Uterus (tissue), 4 donors: Measurements from ENCODE around the gene PLEKHO1. TPM values are rescaled to one million over a fixed set of nuclear protein-coding genes. Genes with fewer than 3 reads are reported as not detected.
"Not testable (repeated sequence)": the region's sequence is repeated elsewhere in the genome, so short reads cannot be mapped to it uniquely, and the experiment has no call there.

Experiments used
- DNase-seq, 2 donors: peaks; one replicate each; pipeline ENCODE4 v3.0.0-alpha.2; 2019 to 2020
- H3K27ac ChIP-seq, 2 donors: fragments of 200-600 bp; sonication (generic); 1 replicate in 1 of 2; 2 replicates in 1 of 2; pipeline ENCODE4 v1.5.1; 2016 to 2018
- H3K27me3 ChIP-seq, 2 donors: fragments of 200-600 bp; sonication (generic); one replicate each; pipeline ENCODE4 v1.5.1; 2018 to 2019; ENCODE audit warnings: control low read depth in 1 of 2
- H3K36me3 ChIP-seq, 2 donors: fragments of 200-600 bp; sonication (generic); one replicate each; pipeline ENCODE4 v1.5.1; 2019; ENCODE audit warnings: control low read depth in 1 of 2
- H3K4me1 ChIP-seq, 2 donors: fragments of 200-600 bp; sonication (generic); one replicate each; pipeline ENCODE4 v1.5.1; 2018 to 2019; ENCODE audit warnings: control low read depth in 1 of 2
- H3K4me3 ChIP-seq, 2 donors: fragments of 200-600 bp; sonication (generic); 1 replicate in 1 of 2; 2 replicates in 1 of 2; pipeline ENCODE4 v1.5.1; 2018 to 2019; ENCODE audit warnings: mild to moderate bottlenecking in 1 of 2
- H3K9me3 ChIP-seq, 2 donors: fragments of 200-600 bp; sonication (generic); one replicate each; pipeline ENCODE4 v1.5.1; 2019; ENCODE audit warnings: control low read depth in 1 of 2
- CTCF ChIP-seq, 4 experiments: fragments of 200-600 bp in 2 of 4; fragments of 450-650 bp in 2 of 4; sonication (generic) in 2 of 4; IDR thresholded peaks; one replicate each; pipeline ENCODE4 v1.5.1; 2016 to 2019; ENCODE audit warnings: antibody characterized with exemption in 4 of 4, mild to moderate bottlenecking in 2 of 4, moderate library complexity in 1 of 4
- POLR2A ChIP-seq, 2 donors: fragments of 450-650 bp; IDR thresholded peaks; one replicate each; pipeline ENCODE4 v1.6.1; 2016; ENCODE audit warnings: antibody characterized with exemption in 2 of 2, mild to moderate bottlenecking in 1 of 2, moderate library complexity in 1 of 2
- intact Hi-C: fragments of 100-400 bp; cut with DNase I; formaldehyde crosslinking; loops from one replicate; pipeline ENCODE4 v1.15.1; 2023; ENCODE audit warnings: low total_unique reads
- total RNA-seq, 4 donors: library from RNA; depleted of rRNA in 3 of 4; stranded (reverse); fragments of >200 nt in 3 of 4; gene quantifications; one replicate each; pipeline versions ENCODE4 v1.1.0 to v1.2.4, GENCODE V29; 2014 to 2023
- donor health status: DM: yes; HTN: yes; CAD: no.

PLEKHO1 gene
- total RNA-seq, 4 donors from 2014 or later = 18.4 to 95.6 (median 36.2) TPM

- H3K36me3 ChIP-seq = no peaks in the 10 kb centered on the region
- no peak for DNase-seq
- H3K4me1 ChIP-seq = no peaks in the 10 kb centered on the region
- no peak overlapping the region for H3K4me3 ChIP-seq
- H3K9me3 ChIP-seq = no peaks in the 10 kb centered on the region
- intact Hi-C loops = no loop called here
- H3K27me3 ChIP-seq = no peaks in the 10 kb centered on the region
- no peak overlapping the region for H3K27ac ChIP-seq
- TF ChIP-seq POLR2A (IDR thresholded peaks at IDR 0.05) (no peak), CTCF (IDR thresholded peaks at IDR 0.05) (no peak)
Measured at GRCh38 chr1:150141452-150141851, 8.3 kb upstream of the PLEKHO1 start.

- Histone ChIP-seq H3K36me3 (no peaks in the 10 kb centered on the region), H3K9me3 (no peaks in the 10 kb centered on the region), H3K27ac (no peak overlapping the region), H3K4me3 (no peak overlapping the region), H3K4me1 (no peaks in the 10 kb centered on the region), H3K27me3 (no peaks in the 10 kb centered on the region)
- DNase-seq = no peak
- TF ChIP-seq CTCF (IDR thresholded peaks at IDR 0.05) (no peak), POLR2A (IDR thresholded peaks at IDR 0.05) (no peak)
- intact Hi-C loops = no loop called here
Measured at GRCh38 chr1:150142083-150142482, 7.6 kb upstream of the PLEKHO1 start.

GRCh38 chr1:150144606-150145005 lies 5.1 kb upstream of the PLEKHO1 start:
- TF ChIP-seq CTCF (IDR thresholded peaks at IDR 0.05) = no peak
- TF ChIP-seq POLR2A (IDR thresholded peaks at IDR 0.05) = no peak
- H3K27ac ChIP-seq = no peak overlapping the region
- no peaks in the 10 kb centered on the region for H3K36me3 ChIP-seq
- no peak overlapping the region for H3K4me3 ChIP-seq
- DNase-seq = no peak
- H3K27me3 ChIP-seq = no peaks in the 10 kb centered on the region
- H3K9me3 ChIP-seq = no peaks in the 10 kb centered on the region
- intact Hi-C loops = no loop called here
- no peaks in the 10 kb centered on the region for H3K4me1 ChIP-seq

DNA sequence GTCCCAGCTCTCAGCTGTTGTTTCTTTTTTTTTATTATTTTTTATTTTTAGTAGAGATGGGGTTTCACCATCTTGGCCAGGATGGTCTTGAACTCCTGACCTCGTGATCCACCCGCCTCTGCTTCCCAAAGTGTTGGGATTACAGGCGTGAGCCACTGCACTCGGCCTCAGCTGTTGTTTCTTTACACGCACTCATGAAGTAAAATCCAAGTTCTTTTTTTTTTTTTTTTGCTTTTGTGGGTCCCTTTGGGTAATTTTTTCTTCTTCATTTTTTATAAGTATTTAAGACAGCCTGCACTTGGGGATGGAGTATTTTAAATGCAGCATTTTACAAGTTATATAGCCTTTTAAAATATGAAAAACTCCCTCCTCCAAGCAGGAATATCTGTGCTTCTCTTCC lies 3.7 kb upstream of the PLEKHO1 start:
- DNase-seq, H3K4me1 ChIP-seq, H3K27me3 ChIP-seq, H3K9me3 ChIP-seq, H3K36me3 ChIP-seq, H3K4me3 ChIP-seq, intact Hi-C loops: not testable (repeated sequence)
- H3K27ac ChIP-seq = peak overlapping the region in 1 of 2 donors; percentile 17

- intact Hi-C loops = no loop called here
- H3K27me3 ChIP-seq = no peaks in the 10 kb centered on the region
- no peaks in the 10 kb centered on the region for H3K9me3 ChIP-seq
- no peaks in the 10 kb centered on the region for H3K4me1 ChIP-seq
- no peaks in the 10 kb centered on the region for H3K36me3 ChIP-seq
- H3K4me3 ChIP-seq = no peak overlapping the region
- no peak for TF ChIP-seq POLR2A (IDR thresholded peaks at IDR 0.05)
- TF ChIP-seq CTCF (IDR thresholded peaks at IDR 0.05) = no peak
- DNase-seq = no peak
- no peak overlapping the region for H3K27ac ChIP-seq
Measured at GRCh38 chr1:150146849-150147542, 2.7 kb upstream of the PLEKHO1 start.
